GM23338 (cell line): ENCODE results near the gene MGAT5. TPM values are rescaled to one million over a fixed set of nuclear protein-coding genes. Genes with fewer than 3 reads are reported as not detected.

Source experiments
- ATAC-seq: fragments of 200-7000 bp; cut with Tn5 transposase; 3 replicates; pipeline ENCODE4 v1.9.1; 2020
- DNase-seq: peaks from one replicate; pipeline ENCODE4 v3.0.0-alpha.2; 2015; ENCODE audit warnings: low spot score
- H2AFZ ChIP-seq: fragments of 200-600 bp; sonication (generic); 2 replicates; pipeline ENCODE4 v1.8.0; 2016; ENCODE audit warnings: antibody characterized with exemption, mild to moderate bottlenecking, moderate library complexity
- H3F3A ChIP-seq: fragments of 200-600 bp; sonication (generic); replicated peaks from 2 replicates; pipeline ENCODE4 v1.8.0; 2017; ENCODE audit warnings: antibody characterized with exemption, mixed run types, low read depth
- H3K27ac ChIP-seq: fragments of 200-600 bp; sonication (generic); 2 replicates; pipeline ENCODE4 v1.6.1; 2016; ENCODE audit warnings: low read depth
- H3K27me3 ChIP-seq: fragments of 200-600 bp; sonication (generic); 2 replicates; pipeline ENCODE4 v1.8.0; 2016; ENCODE audit warnings: mild to moderate bottlenecking, mixed run types, moderate library complexity; ENCODE audit not compliant: insufficient read depth
- H3K36me3 ChIP-seq: fragments of 200-600 bp; sonication (generic); 2 replicates; pipeline ENCODE4 v1.8.0; 2016; ENCODE audit warnings: mild to moderate bottlenecking; ENCODE audit not compliant: insufficient read depth
- H3K4me1 ChIP-seq: fragments of 200-600 bp; sonication (generic); 2 replicates; pipeline ENCODE4 v1.8.0; 2016; ENCODE audit warnings: mild to moderate bottlenecking, moderate library complexity; ENCODE audit not compliant: insufficient read depth
- H3K4me2 ChIP-seq: fragments of 200-600 bp; sonication (generic); 2 replicates; pipeline ENCODE4 v1.7.1; 2017; ENCODE audit warnings: mixed run types
- H3K4me3 ChIP-seq: fragments of 200-600 bp; sonication (generic); 2 replicates; pipeline ENCODE4 v1.6.1; 2016; ENCODE audit warnings: mixed run types
- H3K79me2 ChIP-seq: fragments of 200-600 bp; sonication (generic); replicated peaks from 2 replicates; pipeline ENCODE4 v1.8.0; 2017; ENCODE audit warnings: mild to moderate bottlenecking; ENCODE audit not compliant: insufficient read depth
- H3K9me2 ChIP-seq: fragments of 200-600 bp; sonication (generic); 2 replicates; pipeline ENCODE4 v1.8.0; 2017; ENCODE audit not compliant: insufficient read depth
- H4K20me1 ChIP-seq: fragments of 200-600 bp; sonication (generic); replicated peaks from 2 replicates; pipeline ENCODE4 v1.8.0; 2017; ENCODE audit warnings: mild to moderate bottlenecking; ENCODE audit not compliant: insufficient read depth
- H3K27ac Mint-ChIP-seq: 2 replicates; pipeline ENCODE4 v1.8.0; 2020; ENCODE audit warnings: inconsistent platforms, mild to moderate bottlenecking, moderate library complexity, mixed read lengths
- H3K27me3 Mint-ChIP-seq: 3 replicates; pipeline ENCODE4 v1.8.0; 2022; ENCODE audit warnings: low read depth, mild to moderate bottlenecking, moderate library complexity, mixed read lengths, inconsistent platforms; ENCODE audit not compliant: insufficient read depth, poor library complexity
- H3K36me3 Mint-ChIP-seq: 3 replicates; pipeline ENCODE4 v1.8.0; 2021; ENCODE audit warnings: low read depth, mild to moderate bottlenecking, inconsistent platforms, moderate library complexity, mixed read lengths
- H3K4me1 Mint-ChIP-seq: 3 replicates; pipeline ENCODE4 v1.8.0; 2020; ENCODE audit warnings: mild to moderate bottlenecking, inconsistent platforms, mixed read lengths
- H3K4me3 Mint-ChIP-seq: 3 replicates; pipeline ENCODE4 v1.8.0; 2021; ENCODE audit warnings: moderate library complexity, mild to moderate bottlenecking, inconsistent platforms, mixed read lengths
- H3K9me3 Mint-ChIP-seq: 3 replicates; pipeline ENCODE4 v1.8.0; 2020; ENCODE audit warnings: moderate library complexity, mild to moderate bottlenecking, inconsistent platforms, mixed read lengths
- CREB1 ChIP-seq: fragments of 250-450 bp; sonication (Bioruptor Pico); IDR thresholded peaks from 2 replicates; pipeline ENCODE4 v1.5.0; 2020; ENCODE audit warnings: low read depth, mild to moderate bottlenecking, moderate library complexity
- CTCF ChIP-seq, 2 experiments: fragments of 200-600 bp in 1 of 2; sonication (generic) in 1 of 2; conservative IDR thresholded peaks; 2 replicates each; pipeline versions ENCODE4 v1.5.1 to v1.6.1; 2016 to 2017; ENCODE audit warnings: antibody characterized with exemption in 2 of 2, low read depth in 2 of 2, mild to moderate bottlenecking in 2 of 2, moderate library complexity in 1 of 2
- EZH2 ChIP-seq: fragments of 200-600 bp; sonication (generic); IDR thresholded peaks from one replicate; pipeline ENCODE4 v1.8.0; 2017; ENCODE audit warnings: antibody characterized with exemption, mild to moderate bottlenecking, low read depth; ENCODE audit not compliant: unreplicated experiment
- EZH2phosphoT487 ChIP-seq: fragments of 200-600 bp; sonication (generic); IDR thresholded peaks from one replicate; pipeline ENCODE4 v1.8.1; 2018; ENCODE audit warnings: antibody characterized with exemption; ENCODE audit not compliant: unreplicated experiment
- JUNB ChIP-seq: IDR thresholded peaks from one replicate; pipeline ENCODE4 v1.6.1; 2016; ENCODE audit warnings: antibody characterized with exemption; ENCODE audit not compliant: unreplicated experiment
- NANOG ChIP-seq: IDR thresholded peaks from 2 replicates; pipeline ENCODE4 v1.6.1; 2016; ENCODE audit warnings: antibody characterized with exemption, borderline replicate concordance
- POLR2AphosphoS5 ChIP-seq: IDR thresholded peaks from 2 replicates; pipeline ENCODE4 v1.6.1; 2016; ENCODE audit warnings: antibody characterized with exemption, low read depth
- REST ChIP-seq: IDR thresholded peaks from one replicate; pipeline ENCODE4 v1.6.1; 2018; ENCODE audit warnings: antibody characterized with exemption; ENCODE audit not compliant: unreplicated experiment
- STAT1 ChIP-seq: IDR thresholded peaks from one replicate; pipeline ENCODE4 v1.6.1; 2016; ENCODE audit warnings: antibody characterized with exemption; ENCODE audit not compliant: unreplicated experiment
- ZNF114 ChIP-seq: fragments of 250-450 bp; sonication (Bioruptor Pico); IDR thresholded peaks from 2 replicates; pipeline ENCODE4 v1.5.0; 2020; ENCODE audit warnings: mild to moderate bottlenecking, moderate library complexity
- ZNF331 ChIP-seq: fragments of 250-450 bp; sonication (Bioruptor Pico); IDR thresholded peaks from 2 replicates; pipeline ENCODE4 v1.5.0; 2020; ENCODE audit warnings: low read depth, mild to moderate bottlenecking, moderate library complexity
- polyA plus RNA-seq: library from polyadenylated mRNA; unstranded; fragments of >200 nt; fragmentation: Nextera tagmentation; extraction: Ambion mirVana; gene quantifications from 2 replicates; pipeline ENCODE4 v1.2.1, GENCODE V29; 2016
- total RNA-seq: library from RNA; depleted of rRNA; stranded (reverse); fragments of >200 nt; shearing (Covaris generic); gene quantifications from 2 replicates; pipeline ENCODE4 v1.2.3, GENCODE V29; 2014
- TF ChIP-seq, protein P1 (sequence below): fragments of 250-450 bp; sonication (Bioruptor Pico); IDR thresholded peaks from 2 replicates; pipeline ENCODE4 v1.5.0; 2020; ENCODE audit warnings: mild to moderate bottlenecking, moderate library complexity
- TF ChIP-seq, protein P2 (sequence below): IDR thresholded peaks from 2 replicates; pipeline ENCODE4 v1.6.1; 2016; ENCODE audit warnings: antibody characterized with exemption

Gene MGAT5
- total and polyA plus RNA-seq, 2 experiments from 2014 or later: 4.6 to 27.6 TPM

- Mint-ChIP-seq H3K27ac (no peak overlapping the region), H3K4me3 (no peak overlapping the region), H3K9me3 (no peaks in the 10 kb centered on the region), H3K4me1 (peaks cover 11% of the 10 kb centered on the region), H3K36me3 (no peaks in the 10 kb centered on the region), H3K27me3 (peaks cover 7% of the 10 kb centered on the region)
- H3K4me2 ChIP-seq: no peak overlapping the region
- no peak for ATAC-seq
- no peaks in the 10 kb centered on the region for H3F3A ChIP-seq
- no peak overlapping the region for H2AFZ ChIP-seq
- peaks cover 8% of the 10 kb centered on the region for H3K4me1 ChIP-seq
- H3K79me2 ChIP-seq: no peaks in the 10 kb centered on the region
- no peak for DNase-seq
- H3K27ac ChIP-seq: no peak overlapping the region
- no peaks in the 10 kb centered on the region for H3K27me3 ChIP-seq
- no peaks in the 10 kb centered on the region for H3K9me2 ChIP-seq
- no peaks in the 10 kb centered on the region for H3K36me3 ChIP-seq
- TF ChIP-seq, protein P1, sequence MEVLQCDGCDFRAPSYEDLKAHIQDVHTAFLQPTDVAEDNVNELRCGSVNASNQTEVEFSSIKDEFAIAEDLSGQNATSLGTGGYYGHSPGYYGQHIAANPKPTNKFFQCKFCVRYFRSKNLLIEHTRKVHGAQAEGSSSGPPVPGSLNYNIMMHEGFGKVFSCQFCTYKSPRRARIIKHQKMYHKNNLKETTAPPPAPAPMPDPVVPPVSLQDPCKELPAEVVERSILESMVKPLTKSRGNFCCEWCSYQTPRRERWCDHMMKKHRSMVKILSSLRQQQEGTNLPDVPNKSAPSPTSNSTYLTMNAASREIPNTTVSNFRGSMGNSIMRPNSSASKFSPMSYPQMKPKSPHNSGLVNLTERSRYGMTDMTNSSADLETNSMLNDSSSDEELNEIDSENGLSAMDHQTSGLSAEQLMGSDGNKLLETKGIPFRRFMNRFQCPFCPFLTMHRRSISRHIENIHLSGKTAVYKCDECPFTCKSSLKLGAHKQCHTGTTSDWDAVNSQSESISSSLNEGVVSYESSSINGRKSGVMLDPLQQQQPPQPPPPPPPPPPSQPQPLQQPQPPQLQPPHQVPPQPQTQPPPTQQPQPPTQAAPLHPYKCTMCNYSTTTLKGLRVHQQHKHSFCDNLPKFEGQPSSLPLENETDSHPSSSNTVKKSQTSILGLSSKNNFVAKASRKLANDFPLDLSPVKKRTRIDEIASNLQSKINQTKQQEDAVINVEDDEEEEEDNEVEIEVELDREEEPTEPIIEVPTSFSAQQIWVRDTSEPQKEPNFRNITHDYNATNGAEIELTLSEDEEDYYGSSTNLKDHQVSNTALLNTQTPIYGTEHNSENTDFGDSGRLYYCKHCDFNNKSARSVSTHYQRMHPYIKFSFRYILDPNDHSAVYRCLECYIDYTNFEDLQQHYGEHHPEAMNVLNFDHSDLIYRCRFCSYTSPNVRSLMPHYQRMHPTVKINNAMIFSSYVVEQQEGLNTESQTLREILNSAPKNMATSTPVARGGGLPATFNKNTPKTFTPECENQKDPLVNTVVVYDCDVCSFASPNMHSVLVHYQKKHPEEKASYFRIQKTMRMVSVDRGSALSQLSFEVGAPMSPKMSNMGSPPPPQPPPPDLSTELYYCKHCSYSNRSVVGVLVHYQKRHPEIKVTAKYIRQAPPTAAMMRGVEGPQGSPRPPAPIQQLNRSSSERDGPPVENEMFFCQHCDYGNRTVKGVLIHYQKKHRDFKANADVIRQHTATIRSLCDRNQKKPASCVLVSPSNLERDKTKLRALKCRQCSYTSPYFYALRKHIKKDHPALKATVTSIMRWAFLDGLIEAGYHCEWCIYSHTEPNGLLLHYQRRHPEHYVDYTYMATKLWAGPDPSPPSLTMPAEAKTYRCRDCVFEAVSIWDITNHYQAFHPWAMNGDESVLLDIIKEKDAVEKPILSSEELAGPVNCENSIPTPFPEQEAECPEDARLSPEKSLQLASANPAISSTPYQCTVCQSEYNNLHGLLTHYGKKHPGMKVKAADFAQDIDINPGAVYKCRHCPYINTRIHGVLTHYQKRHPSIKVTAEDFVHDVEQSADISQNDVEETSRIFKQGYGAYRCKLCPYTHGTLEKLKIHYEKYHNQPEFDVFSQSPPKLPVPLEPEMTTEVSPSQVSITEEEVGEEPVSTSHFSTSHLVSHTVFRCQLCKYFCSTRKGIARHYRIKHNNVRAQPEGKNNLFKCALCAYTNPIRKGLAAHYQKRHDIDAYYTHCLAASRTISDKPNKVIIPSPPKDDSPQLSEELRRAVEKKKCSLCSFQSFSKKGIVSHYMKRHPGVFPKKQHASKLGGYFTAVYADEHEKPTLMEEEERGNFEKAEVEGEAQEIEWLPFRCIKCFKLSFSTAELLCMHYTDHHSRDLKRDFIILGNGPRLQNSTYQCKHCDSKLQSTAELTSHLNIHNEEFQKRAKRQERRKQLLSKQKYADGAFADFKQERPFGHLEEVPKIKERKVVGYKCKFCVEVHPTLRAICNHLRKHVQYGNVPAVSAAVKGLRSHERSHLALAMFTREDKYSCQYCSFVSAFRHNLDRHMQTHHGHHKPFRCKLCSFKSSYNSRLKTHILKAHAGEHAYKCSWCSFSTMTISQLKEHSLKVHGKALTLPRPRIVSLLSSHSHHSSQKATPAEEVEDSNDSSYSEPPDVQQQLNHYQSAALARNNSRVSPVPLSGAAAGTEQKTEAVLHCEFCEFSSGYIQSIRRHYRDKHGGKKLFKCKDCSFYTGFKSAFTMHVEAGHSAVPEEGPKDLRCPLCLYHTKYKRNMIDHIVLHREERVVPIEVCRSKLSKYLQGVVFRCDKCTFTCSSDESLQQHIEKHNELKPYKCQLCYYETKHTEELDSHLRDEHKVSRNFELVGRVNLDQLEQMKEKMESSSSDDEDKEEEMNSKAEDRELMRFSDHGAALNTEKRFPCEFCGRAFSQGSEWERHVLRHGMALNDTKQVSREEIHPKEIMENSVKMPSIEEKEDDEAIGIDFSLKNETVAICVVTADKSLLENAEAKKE (CRISPR knock-in tag): no peak
- no peak for TF ChIP-seq POLR2AphosphoS5
- no peak for TF ChIP-seq ZNF114
- TF ChIP-seq EZH2phosphoT487: no peak
- no peak for TF ChIP-seq REST
- TF ChIP-seq, protein P2, sequence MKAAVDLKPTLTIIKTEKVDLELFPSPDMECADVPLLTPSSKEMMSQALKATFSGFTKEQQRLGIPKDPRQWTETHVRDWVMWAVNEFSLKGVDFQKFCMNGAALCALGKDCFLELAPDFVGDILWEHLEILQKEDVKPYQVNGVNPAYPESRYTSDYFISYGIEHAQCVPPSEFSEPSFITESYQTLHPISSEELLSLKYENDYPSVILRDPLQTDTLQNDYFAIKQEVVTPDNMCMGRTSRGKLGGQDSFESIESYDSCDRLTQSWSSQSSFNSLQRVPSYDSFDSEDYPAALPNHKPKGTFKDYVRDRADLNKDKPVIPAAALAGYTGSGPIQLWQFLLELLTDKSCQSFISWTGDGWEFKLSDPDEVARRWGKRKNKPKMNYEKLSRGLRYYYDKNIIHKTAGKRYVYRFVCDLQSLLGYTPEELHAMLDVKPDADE: no peak
- no peak for TF ChIP-seq NANOG
- no peak for TF ChIP-seq ZNF331 (CRISPR knock-in tag)
- TF ChIP-seq JUNB: no peak
- TF ChIP-seq EZH2: no peak
- TF ChIP-seq STAT1: no peak
- TF ChIP-seq CREB1 (CRISPR knock-in tag): no peak
- TF ChIP-seq CTCF (conservative IDR thresholded peaks at IDR 0.05; ENCODE audit: low read depth in 2 of 2): no peak
- H4K20me1 ChIP-seq: no peaks in the 10 kb centered on the region
- H3K4me3 ChIP-seq: no peak overlapping the region
These were observed 244.8 kb downstream of the MGAT5 start for GRCh38 chr2:134498654-134499053.
